Small intestine (tissue), 7 donors: ENCODE results near the gene ACOT11. TPM values are rescaled to one million over a fixed set of nuclear protein-coding genes. Genes with fewer than 3 reads are reported as not detected.

Experiments used
- DNase-seq, 2 donors: peaks; one replicate each; pipeline versions ENCODE4 v3.0.0 to v3.0.0-alpha.2; 2013
- FAIRE-seq: peaks from 2 replicates; lab custom pipeline; 2012; peaks lifted over from hg19 to GRCh38; lab: Jason Lieb, UNC
- H3K27ac ChIP-seq, 3 donors: one replicate each; pipeline ENCODE4 v1.5.1; 2013; ENCODE audit warnings: low read length in 2 of 3, mild to moderate bottlenecking in 2 of 3, control low read depth in 1 of 3, inconsistent platforms in 1 of 3, low read depth in 1 of 3, moderate library complexity in 1 of 3
- H3K27me3 ChIP-seq, 3 donors: one replicate each; pipeline ENCODE4 v1.6.1; 2013; ENCODE audit warnings: low read length in 3 of 3, inconsistent platforms in 1 of 3; ENCODE audit not compliant: control insufficient read depth in 3 of 3, insufficient read depth in 3 of 3
- H3K36me3 ChIP-seq, 3 donors: one replicate each; pipeline ENCODE4 v1.6.1; 2013; ENCODE audit warnings: low read length in 3 of 3, inconsistent platforms in 1 of 3, low read depth in 1 of 3, mild to moderate bottlenecking in 1 of 3, moderate library complexity in 1 of 3; ENCODE audit not compliant: control insufficient read depth in 3 of 3, insufficient read depth in 2 of 3
- H3K4me1 ChIP-seq, 3 donors: one replicate each; pipeline ENCODE4 v1.6.1; 2013; ENCODE audit warnings: low read length in 2 of 3, inconsistent platforms in 1 of 3, low read depth in 1 of 3, mild to moderate bottlenecking in 1 of 3, moderate library complexity in 1 of 3; ENCODE audit not compliant: control insufficient read depth in 3 of 3, insufficient read depth in 2 of 3
- H3K4me3 ChIP-seq, 3 donors: one replicate each; pipeline ENCODE4 v1.5.1; 2013; ENCODE audit warnings: low read length in 3 of 3, control low read depth in 1 of 3, inconsistent platforms in 1 of 3, low read depth in 1 of 3, mild to moderate bottlenecking in 1 of 3, moderate library complexity in 1 of 3
- H3K9me3 ChIP-seq, 2 donors: one replicate each; pipeline ENCODE4 v1.6.1; 2013; ENCODE audit warnings: low read depth in 1 of 2, low read length in 1 of 2; ENCODE audit not compliant: control insufficient read depth in 2 of 2, insufficient read depth in 1 of 2
- WGBS, 3 donors: extraction: QIAGEN DNeasy Blood & Tissue Kit; methylation state at CpG; one replicate each; pipeline ENCODE4 v1.1.7; 2013; 5-methylcytosine and 5-hydroxymethylcytosine counted together
- polyA plus RNA-seq, 4 donors: library from polyadenylated mRNA; stranded (reverse) in 3 of 4; unstranded in 1 of 4; fragments of 200-250 nt in 3 of 4; fragments of 120-200 nt in 1 of 4; gene quantifications; one replicate each; pipeline versions ENCODE4 v1.2.1 to v1.2.3, GENCODE V29; 2013
- donor health status: healthy with polysubstance abuse.
- donor health status: control.
- donor health status: control.
- donor health status: Bipolar disorder and iron deficiency.
- donor health status: healthy.

The ACOT11 gene
- polyA plus RNA-seq, 4 donors, result 30.4 to 101 (median 46.4) TPM

DNA sequence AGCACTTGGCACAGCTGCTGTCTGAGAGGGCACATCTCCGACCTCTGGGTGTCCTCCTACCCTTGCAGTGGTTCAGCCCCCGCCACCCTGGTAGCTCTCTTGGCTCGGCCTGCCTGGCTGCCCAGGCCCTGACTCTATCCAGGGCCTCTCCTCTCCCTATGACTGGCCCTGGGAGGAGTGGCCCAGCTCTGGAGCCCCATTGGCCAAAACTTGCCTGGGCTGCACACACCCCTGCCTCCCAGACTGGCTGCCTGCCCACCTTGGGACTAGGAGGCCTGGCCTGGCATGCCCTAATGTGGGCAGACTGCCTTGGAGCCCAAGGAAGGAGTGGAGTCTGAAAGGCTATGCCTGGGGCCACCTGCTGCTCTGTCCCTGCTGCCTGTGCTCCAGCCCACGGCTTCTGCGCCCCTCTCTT lies 33.6 kb downstream of the ACOT11 start:
- Histone ChIP-seq H3K27ac (peak overlapping the region in 1 of 3 donors; percentile 21), H3K4me3 (no peak overlapping the region), H3K9me3 (no peaks in the 10 kb centered on the region), H3K36me3 (peaks cover 0 to 70% (median under 1%) of the 10 kb centered on the region in 3 donors), H3K27me3 (no peaks in the 10 kb centered on the region), H3K4me1 (peaks cover 0 to 33% (median 0%) of the 10 kb centered on the region in 3 donors)
- 22 to 59% (median 26%) methylated on average over 5 of the region's 5 CpGs for WGBS, 3 donors
- FAIRE-seq (no peak), DNase-seq (peak; percentile 36 to 71)

DNA sequence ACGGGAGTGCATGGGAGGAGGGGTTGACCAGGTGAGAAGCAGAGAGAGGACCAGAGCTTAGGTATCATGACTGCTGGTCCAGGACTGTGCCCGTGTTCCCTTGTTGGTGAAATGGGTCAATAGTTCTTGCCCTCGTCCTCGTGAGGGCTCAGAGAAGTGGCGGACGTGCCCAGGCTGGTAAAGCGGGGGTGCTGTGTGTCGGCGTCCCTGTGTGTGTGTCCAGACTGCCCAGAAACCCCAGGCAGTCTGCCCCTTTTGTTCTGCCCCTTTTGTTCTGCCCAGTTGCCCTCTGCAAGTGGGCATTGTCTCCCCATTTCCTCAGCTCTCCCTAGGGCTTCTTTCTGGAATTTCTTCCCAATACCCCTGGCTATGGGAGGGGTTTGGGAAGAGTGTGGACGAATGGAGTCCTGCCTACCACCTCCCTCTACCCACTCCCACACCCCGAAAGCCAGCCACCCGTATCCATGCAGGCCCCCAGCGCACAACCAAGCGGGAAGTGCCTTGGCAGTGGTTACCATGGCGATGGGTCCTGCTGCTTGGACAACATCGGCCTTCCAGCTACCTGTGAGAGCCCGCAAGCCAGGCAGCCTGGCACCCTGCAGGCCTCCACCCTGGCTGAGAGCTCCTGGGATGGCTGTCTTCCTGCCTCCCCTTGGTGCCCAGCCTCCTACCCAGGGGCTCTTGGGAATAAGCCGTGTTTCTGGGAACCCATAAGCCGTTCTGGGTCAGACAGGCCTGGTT lies 34.7 kb downstream of the ACOT11 start:
- no peaks in the 10 kb centered on the region for H3K9me3 ChIP-seq
- no peak overlapping the region for H3K4me3 ChIP-seq
- no peak for DNase-seq
- no peak overlapping the region for H3K27ac ChIP-seq
- H3K4me1 ChIP-seq, result peaks cover 0 to 32% (median 0%) of the 10 kb centered on the region in 3 donors
- no peaks in the 10 kb centered on the region for H3K27me3 ChIP-seq
- H3K36me3 ChIP-seq, result peaks cover 0 to 76% (median 2%) of the 10 kb centered on the region in 3 donors
- 88 to 91% (median 90%) methylated on average over 19 of the region's 19 CpGs for WGBS, 3 donors
- no peak for FAIRE-seq

DNA sequence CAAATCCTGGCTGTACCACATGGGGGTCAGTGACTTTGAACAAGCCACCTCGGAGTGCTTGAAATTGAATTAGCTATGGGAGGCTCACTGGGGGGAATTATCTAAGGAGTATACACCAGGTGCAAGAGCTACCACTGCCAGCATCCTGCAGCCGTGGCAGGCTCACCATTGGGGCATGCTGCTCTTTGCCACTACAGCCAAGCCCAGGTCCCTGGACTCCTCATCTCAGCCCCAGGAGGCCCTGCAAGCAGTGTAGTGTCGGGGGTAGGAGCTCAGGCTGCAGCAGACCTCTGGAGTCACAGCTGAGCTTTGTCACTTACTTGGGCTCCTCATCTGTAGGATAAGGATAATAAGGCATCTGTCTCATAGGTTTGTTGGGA lies 35.3 kb downstream of the ACOT11 start:
- WGBS, 3 donors, result 83 to 93% (median 89%) methylated on average over 3 of the region's 3 CpGs
- FAIRE-seq, result no peak

DNA sequence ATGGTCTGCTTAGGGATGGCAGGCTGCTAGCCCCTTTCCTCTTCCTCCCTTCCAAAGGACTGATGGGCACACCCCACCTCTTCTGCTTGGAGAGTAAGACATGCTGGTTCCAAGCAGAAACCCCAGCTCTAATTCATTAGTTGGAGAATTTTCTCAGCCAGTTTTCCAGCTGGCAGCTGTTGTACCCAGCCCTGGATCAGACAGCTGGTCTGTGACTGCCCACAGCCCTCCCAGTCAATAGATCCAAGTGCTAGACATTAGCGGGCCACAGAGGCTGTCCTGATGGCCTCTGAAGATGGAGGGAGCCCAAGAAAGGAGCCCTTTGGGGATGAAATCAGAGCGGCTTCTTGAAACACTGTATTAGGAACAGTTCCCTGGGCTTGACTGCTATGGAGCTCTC lies 35.8 kb downstream of the ACOT11 start:
- H3K4me1 ChIP-seq, result peaks cover 0 to 24% (median 0%) of the 10 kb centered on the region in 3 donors
- no peak for FAIRE-seq
- 82 to 88% (median 87%) methylated on average over 2 of the region's 2 CpGs for WGBS, 3 donors

More for the DNA sequence above, 35.3 kb downstream of the ACOT11 start:
- peaks cover 0 to 78% (median 2%) of the 10 kb centered on the region in 3 donors for H3K36me3 ChIP-seq
- peaks cover 0 to 27% (median 0%) of the 10 kb centered on the region in 3 donors for H3K4me1 ChIP-seq
- H3K4me3 ChIP-seq, result no peak overlapping the region
- no peaks in the 10 kb centered on the region for H3K27me3 ChIP-seq
- no peak for DNase-seq
- no peaks in the 10 kb centered on the region for H3K9me3 ChIP-seq
- no peak overlapping the region for H3K27ac ChIP-seq

DNA sequence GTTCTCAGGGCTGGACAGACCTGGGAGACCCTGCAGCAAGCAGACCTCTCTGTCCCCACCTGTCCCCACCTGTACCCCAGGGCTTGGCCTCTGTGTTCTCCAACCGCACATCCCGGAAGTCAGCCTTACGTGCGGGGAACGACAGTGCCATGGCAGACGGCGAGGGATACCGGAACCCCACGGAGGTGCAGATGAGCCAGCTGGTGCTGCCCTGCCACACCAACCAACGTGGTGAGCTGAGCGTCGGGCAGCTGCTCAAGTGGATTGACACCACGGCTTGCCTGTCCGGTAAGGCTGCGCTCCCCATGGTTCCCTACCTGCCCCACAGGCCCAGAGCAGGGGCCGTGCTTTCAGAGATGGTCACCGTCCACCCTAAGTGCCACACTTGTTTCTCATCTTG lies 36.5 kb downstream of the ACOT11 start:
- no peak for DNase-seq

More for the DNA sequence above, 35.8 kb downstream of the ACOT11 start:
- Histone ChIP-seq H3K9me3 (no peaks in the 10 kb centered on the region), H3K36me3 (peaks cover 0 to 84% (median 4%) of the 10 kb centered on the region in 3 donors), H3K4me3 (no peak overlapping the region), H3K27ac (no peak overlapping the region), H3K27me3 (no peaks in the 10 kb centered on the region)
- DNase-seq, result no peak

DNA sequence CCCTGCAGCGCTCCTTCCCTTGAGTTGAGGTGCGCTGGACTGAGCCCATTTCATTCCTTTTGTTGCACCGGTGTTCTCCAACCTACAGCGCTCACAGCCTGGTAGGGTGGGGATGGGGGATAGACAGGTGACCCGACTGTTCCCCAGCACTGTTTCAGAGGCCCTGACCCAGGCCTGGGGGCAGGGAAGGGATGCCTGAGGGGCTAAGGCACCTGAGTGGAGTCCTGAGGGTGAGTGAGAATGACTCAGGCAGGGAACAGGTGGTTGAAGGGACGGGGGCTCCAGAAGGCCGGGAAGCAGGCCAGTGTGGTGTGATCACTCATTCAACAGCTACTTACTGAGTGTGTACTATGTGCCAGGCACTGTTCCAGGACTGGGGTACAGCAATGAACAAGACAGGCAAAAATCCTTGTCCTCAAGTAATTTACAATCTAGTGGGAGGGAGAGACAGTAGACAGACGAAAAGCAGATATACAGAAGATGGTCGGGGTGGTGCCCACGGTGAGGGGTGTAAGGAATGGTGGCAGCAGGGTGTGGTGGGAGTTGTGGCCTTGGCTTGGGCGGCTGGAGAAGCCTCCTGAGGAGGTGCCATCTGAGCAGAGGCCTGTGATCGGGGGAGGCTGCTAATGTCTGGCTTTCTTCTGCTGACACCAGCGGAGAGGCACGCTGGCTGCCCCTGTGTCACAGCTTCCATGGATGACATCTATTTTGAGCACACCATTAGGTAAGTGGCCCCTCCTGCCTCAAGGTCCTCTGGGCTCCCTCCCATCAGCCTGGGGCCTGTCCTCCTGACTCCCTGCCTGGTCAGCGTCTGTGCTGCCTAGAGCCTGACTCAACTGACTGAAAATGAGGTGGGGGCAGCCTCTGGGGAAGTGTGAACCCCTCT lies 37.4 kb downstream of the ACOT11 start:
- H3K36me3 ChIP-seq, result peaks cover 0 to 79% (median 10%) of the 10 kb centered on the region in 3 donors
- DNase-seq (no peak), FAIRE-seq (no peak)

More for the DNA sequence above, 36.5 kb downstream of the ACOT11 start:
- 91 to 96% (median 94%) methylated on average over 17 of the region's 17 CpGs for WGBS, 3 donors
- Histone ChIP-seq H3K27ac (no peak overlapping the region), H3K36me3 (peaks cover 0 to 82% (median 6%) of the 10 kb centered on the region in 3 donors), H3K4me3 (no peak overlapping the region), H3K4me1 (peaks cover 0 to 17% (median 0%) of the 10 kb centered on the region in 3 donors), H3K27me3 (no peaks in the 10 kb centered on the region), H3K9me3 (no peaks in the 10 kb centered on the region)
- FAIRE-seq, result no peak

DNA sequence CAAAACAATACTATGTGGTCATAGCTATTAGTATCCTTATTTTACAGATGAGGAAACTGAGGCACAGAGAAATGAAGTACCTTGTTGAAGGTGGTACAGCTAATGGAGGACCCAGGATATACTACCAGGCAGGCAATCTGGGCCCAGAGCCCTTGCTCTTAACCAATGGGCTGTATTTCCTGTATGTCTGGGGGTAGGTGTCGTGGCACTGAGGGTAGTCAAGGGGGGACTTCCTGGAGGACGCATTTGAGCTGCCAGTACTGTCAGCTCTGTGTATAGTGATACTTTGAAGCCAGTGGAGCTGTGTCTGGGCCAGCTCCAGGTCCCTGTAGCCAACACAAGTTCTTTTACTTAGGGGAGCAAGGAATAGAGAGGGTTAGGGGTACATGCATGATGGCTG lies 40.3 kb downstream of the ACOT11 start:
- DNase-seq (no peak), FAIRE-seq (no peak)
- no peak overlapping the region for H3K4me3 ChIP-seq
- H3K27me3 ChIP-seq, result no peaks in the 10 kb centered on the region
- no peak overlapping the region for H3K27ac ChIP-seq
- H3K9me3 ChIP-seq, result no peaks in the 10 kb centered on the region
- peaks cover 0 to 79% (median 11%) of the 10 kb centered on the region in 3 donors for H3K36me3 ChIP-seq
- 68 to 89% (median 73%) methylated on average over 2 of the region's 2 CpGs for WGBS, 3 donors
- no peaks in the 10 kb centered on the region for H3K4me1 ChIP-seq

More for the DNA sequence above, 37.4 kb downstream of the ACOT11 start:
- WGBS, 3 donors, result 88 to 90% (median 88%) methylated on average over 13 to 15 of the region's 15 CpGs
- H3K27ac ChIP-seq, result no peak overlapping the region
- H3K4me3 ChIP-seq, result no peak overlapping the region
- no peaks in the 10 kb centered on the region for H3K9me3 ChIP-seq
- H3K27me3 ChIP-seq, result no peaks in the 10 kb centered on the region
- peaks cover 0 to 10% (median 0%) of the 10 kb centered on the region in 3 donors for H3K4me1 ChIP-seq

DNA sequence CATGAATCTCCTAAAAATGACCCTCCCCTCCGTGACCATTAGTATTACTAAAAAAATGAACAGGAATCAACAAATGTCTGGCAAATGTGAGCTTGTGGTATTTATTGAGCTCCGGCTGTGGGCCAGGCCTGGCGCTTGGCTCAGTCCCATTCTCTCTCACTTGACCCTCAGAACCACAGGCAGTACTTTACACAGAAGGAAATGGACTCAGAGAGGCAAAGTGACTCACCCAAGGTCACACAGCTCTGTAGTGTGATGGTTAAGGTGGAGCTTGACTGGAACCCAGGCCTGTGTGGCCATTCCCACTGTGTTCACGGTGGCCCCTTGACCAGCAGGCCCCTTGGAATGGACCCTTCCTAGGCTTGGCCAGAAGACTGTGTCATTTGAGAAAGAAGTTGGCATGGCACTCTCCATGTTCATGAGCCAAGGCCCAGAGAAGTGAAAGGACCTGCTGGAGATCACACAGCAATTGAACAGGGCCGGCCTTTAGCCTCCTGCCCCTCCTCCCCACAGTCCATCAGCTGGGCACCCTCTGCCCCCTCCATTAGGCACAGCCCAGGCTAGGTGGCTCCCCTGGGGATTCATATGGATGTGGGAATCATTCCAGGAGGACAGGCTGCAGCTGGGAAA lies 43.2 kb downstream of the ACOT11 start:
- H3K4me1 ChIP-seq, result no peaks in the 10 kb centered on the region
- no peak overlapping the region for H3K27ac ChIP-seq
- H3K9me3 ChIP-seq, result no peaks in the 10 kb centered on the region
- WGBS, 3 donors, result 91 to 94% (median 94%) methylated on average over 5 of the region's 5 CpGs
- H3K4me3 ChIP-seq, result no peak overlapping the region
- H3K36me3 ChIP-seq, result peaks cover 8 to 80% (median 20%) of the 10 kb centered on the region in 3 donors
- H3K27me3 ChIP-seq, result no peaks in the 10 kb centered on the region
- FAIRE-seq (no peak), DNase-seq (no peak)
